ENCODE measurements around the gene CHST15.
"Not testable (repeated sequence)": the region's sequence is repeated elsewhere in the genome, so short reads cannot be mapped to it uniquely, and the experiment has no call there.

Gene CHST15

GRCh38 chr10:124105594-124105993, 12.2 kb upstream of the CHST15 start:
- no peak for DNase-seq (ENCODE audit: extremely low read depth, low read depth)
- no peak for TF ChIP-seq CTCF (IDR thresholded peaks at IDR 0.05; ENCODE audit: low read depth, low read length)

GRCh38 chr10:124105045-124105444, 11.6 kb upstream of the CHST15 start:
- no peak for DNase-seq (ENCODE audit: extremely low read depth, low read depth)

GRCh38 chr10:124104011-124104627, 10.7 kb upstream of the CHST15 start:
- no peak for TF ChIP-seq CTCF (IDR thresholded peaks at IDR 0.05; ENCODE audit: low read depth, low read length)
- no peak for DNase-seq (ENCODE audit: extremely low read depth, low read depth)

More at GRCh38 chr10:124105045-124105444, 11.6 kb upstream of the CHST15 start:
- no peak for TF ChIP-seq CTCF (IDR thresholded peaks at IDR 0.05; ENCODE audit: low read depth, low read length)

- no peak for DNase-seq (ENCODE audit: extremely low read depth, low read depth)
- no peak for TF ChIP-seq CTCF (IDR thresholded peaks at IDR 0.05; ENCODE audit: low read depth, low read length)
Observed at GRCh38 chr10:124101351-124101750, 8.0 kb upstream of the CHST15 start.

GRCh38 chr10:124100651-124101050, 7.3 kb upstream of the CHST15 start:
- DNase-seq (ENCODE audit: extremely low read depth, low read depth), result not testable (repeated sequence)

- TF ChIP-seq CTCF (IDR thresholded peaks at IDR 0.05; ENCODE audit: low read depth, low read length), result no peak
- no peak for DNase-seq (ENCODE audit: extremely low read depth, low read depth)
Observed at GRCh38 chr10:124100124-124100523, 6.7 kb upstream of the CHST15 start.

GRCh38 chr10:124099604-124100003, 6.2 kb upstream of the CHST15 start:
- no peak for DNase-seq (ENCODE audit: extremely low read depth, low read depth)
- no peak for TF ChIP-seq CTCF (IDR thresholded peaks at IDR 0.05; ENCODE audit: low read depth, low read length)

- TF ChIP-seq CTCF (IDR thresholded peaks at IDR 0.05; ENCODE audit: low read depth, low read length), result no peak
- no peak for DNase-seq (ENCODE audit: extremely low read depth, low read depth)
Observed at GRCh38 chr10:124098575-124098974, 5.2 kb upstream of the CHST15 start.

Data from AG09319 (cell line).